Upper lobe of right lung (tissue), 1 donor: Measurements from ENCODE around the gene SNN. TPM values are rescaled to one million over a fixed set of nuclear protein-coding genes. Genes with fewer than 3 reads are reported as not detected.
A peak's percentile ranks its signal among the peaks of the same experiment; 100 is the strongest.

ENCODE experiments used
- ATAC-seq: fragments of 200-7000 bp; cut with Tn5 transposase; one replicate; pipeline ENCODE4 v1.9.1; 2020; ENCODE audit warnings: mild to moderate bottlenecking, moderate library complexity
- DNase-seq: peaks from one replicate; pipeline ENCODE4 v3.0.0-alpha.2; 2020
- H3K27ac ChIP-seq: fragments of 200-600 bp; one replicate; pipeline ENCODE4 v1.8.0; 2022
- H3K27me3 ChIP-seq: fragments of 200-600 bp; one replicate; pipeline ENCODE4 v1.8.0; 2022; ENCODE audit warnings: mild to moderate bottlenecking
- H3K36me3 ChIP-seq: fragments of 200-600 bp; one replicate; pipeline ENCODE4 v1.8.0; 2022
- H3K4me1 ChIP-seq: fragments of 200-600 bp; one replicate; pipeline ENCODE4 v1.8.0; 2022
- H3K4me3 ChIP-seq: fragments of 200-600 bp; one replicate; pipeline ENCODE4 v1.8.0; 2022; ENCODE audit warnings: mild to moderate bottlenecking
- H3K9me3 ChIP-seq: fragments of 200-600 bp; one replicate; pipeline ENCODE4 v1.8.0; 2022
- CTCF ChIP-seq: fragments of 200-600 bp; IDR thresholded peaks from one replicate; pipeline ENCODE4 v1.8.0; 2022; ENCODE audit warnings: antibody characterized with exemption
- intact Hi-C: fragments of 100-400 bp; cut with DNase I; formaldehyde crosslinking; loops from one replicate; pipeline ENCODE4 v1.11.0; 2022
- total RNA-seq: library from RNA; stranded (reverse); fragmentation: NEBNext Ultra II Directional; extraction: Animal tissue kit (Norgen Biotek cat#: 25700); gene quantifications from one replicate; pipeline ENCODE4 v1.2.1, GENCODE V29; 2021
- donor health status: DM: no; HTN: yes; CAD: no; lungs with severe emphysema.

Gene SNN
- total RNA-seq, 1 donor from 2014 or later, result 31.1 TPM

DNA sequence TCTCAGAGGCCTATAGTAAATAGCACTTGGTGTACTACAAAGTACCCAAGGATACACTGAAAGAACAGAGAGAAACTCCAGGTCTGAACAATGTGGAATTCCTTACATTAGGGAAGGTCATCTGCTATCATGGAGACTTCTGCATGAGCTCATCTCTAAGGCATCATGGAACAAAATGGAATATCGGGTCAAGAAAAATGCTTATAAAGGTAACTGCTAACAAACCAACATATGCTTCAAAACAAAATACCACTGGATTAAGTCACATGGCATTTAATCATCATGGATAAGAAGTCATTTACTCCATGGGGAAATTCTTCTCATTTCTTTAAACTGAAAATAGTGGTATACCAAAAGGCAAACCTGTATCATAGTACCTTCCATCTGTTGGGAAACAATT is 40.2 kb downstream of the SNN start:
- no peak for ATAC-seq
- H3K9me3 ChIP-seq, result no peaks in the 10 kb centered on the region

GRCh38 chr16:11711662-11712061 is 43.4 kb downstream of the SNN start:
- no peak overlapping the region for H3K27ac ChIP-seq
- intact Hi-C loops, result loop anchor here (10.0 kb wide), 1 partner anchor 177 kb away; no protein-coding TSS in a partner anchor

More for the DNA sequence above, 40.2 kb downstream of the SNN start:
- DNase-seq, result no peak
- TF ChIP-seq CTCF, result no peak
- Histone ChIP-seq H3K4me1 (peaks cover 12% of the 10 kb centered on the region), H3K27me3 (no peaks in the 10 kb centered on the region), H3K36me3 (peaks cover 54% of the 10 kb centered on the region), H3K4me3 (no peak overlapping the region), H3K27ac (no peak overlapping the region)
- intact Hi-C loops, result loop anchor here (10.0 kb wide), 1 partner anchor 314 kb away; no protein-coding TSS in a partner anchor

GRCh38 chr16:11712122-11712521 is 43.9 kb downstream of the SNN start:
- Histone ChIP-seq H3K36me3 (peaks cover 52% of the 10 kb centered on the region), H3K27ac (no peak overlapping the region), H3K4me3 (no peak overlapping the region), H3K27me3 (no peaks in the 10 kb centered on the region), H3K4me1 (peaks cover 3% of the 10 kb centered on the region), H3K9me3 (no peaks in the 10 kb centered on the region)
- no peak for DNase-seq
- intact Hi-C loops, result loop anchor here (10.0 kb wide), 1 partner anchor 177 kb away; no protein-coding TSS in a partner anchor
- no peak for TF ChIP-seq CTCF
- ATAC-seq, result no peak

More at GRCh38 chr16:11711662-11712061, 43.4 kb downstream of the SNN start:
- no peak for TF ChIP-seq CTCF
- Histone ChIP-seq H3K9me3 (no peaks in the 10 kb centered on the region), H3K4me1 (peaks cover 3% of the 10 kb centered on the region), H3K4me3 (no peak overlapping the region), H3K36me3 (peaks cover 57% of the 10 kb centered on the region), H3K27me3 (no peaks in the 10 kb centered on the region)
- ATAC-seq (peak; percentile 74), DNase-seq (no peak)

DNA sequence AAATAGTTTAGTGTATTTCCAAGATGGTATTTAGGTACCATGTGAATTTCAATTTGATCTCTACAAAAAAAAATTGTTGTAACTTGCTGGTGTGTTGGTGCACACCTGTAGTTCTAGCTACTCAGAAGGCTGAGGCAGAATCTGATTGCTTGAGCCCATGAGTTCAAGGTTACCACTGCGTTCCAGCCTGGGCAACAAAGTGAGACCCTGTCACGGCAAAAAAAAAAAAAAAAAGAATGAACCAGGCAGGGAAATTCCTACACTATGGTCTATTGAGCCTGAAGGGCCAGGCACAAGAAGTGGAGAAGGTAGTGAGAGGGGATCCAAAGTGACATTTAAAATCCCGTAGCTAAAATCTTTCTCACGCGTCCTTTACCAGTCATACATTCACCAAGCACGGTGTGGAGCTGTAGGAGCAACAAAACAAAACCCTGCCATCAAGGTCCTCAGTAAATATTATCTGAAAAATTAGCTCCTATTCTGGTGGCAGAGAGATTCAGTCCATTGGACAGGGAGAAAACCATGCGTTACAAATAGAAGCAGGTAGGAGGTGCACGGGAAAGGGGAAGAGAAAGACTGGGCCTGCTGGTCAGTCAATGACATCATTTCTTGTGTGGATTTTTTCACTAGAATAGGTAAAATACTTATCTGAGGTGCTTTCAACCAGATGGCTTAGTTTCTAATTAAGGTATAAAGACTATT is 47.1 kb downstream of the SNN start:
- no peak overlapping the region for H3K27ac ChIP-seq
- DNase-seq, result no peak
- H3K27me3 ChIP-seq, result no peaks in the 10 kb centered on the region
- H3K4me1 ChIP-seq, result peaks cover 3% of the 10 kb centered on the region
- intact Hi-C loops, result loop anchor here (10.0 kb wide), 1 partner anchor 181 kb away; no protein-coding TSS in a partner anchor
- no peak for ATAC-seq
- H3K36me3 ChIP-seq, result peaks cover 57% of the 10 kb centered on the region
- TF ChIP-seq CTCF, result no peak
- H3K4me3 ChIP-seq, result no peak overlapping the region
- H3K9me3 ChIP-seq, result no peaks in the 10 kb centered on the region

DNA sequence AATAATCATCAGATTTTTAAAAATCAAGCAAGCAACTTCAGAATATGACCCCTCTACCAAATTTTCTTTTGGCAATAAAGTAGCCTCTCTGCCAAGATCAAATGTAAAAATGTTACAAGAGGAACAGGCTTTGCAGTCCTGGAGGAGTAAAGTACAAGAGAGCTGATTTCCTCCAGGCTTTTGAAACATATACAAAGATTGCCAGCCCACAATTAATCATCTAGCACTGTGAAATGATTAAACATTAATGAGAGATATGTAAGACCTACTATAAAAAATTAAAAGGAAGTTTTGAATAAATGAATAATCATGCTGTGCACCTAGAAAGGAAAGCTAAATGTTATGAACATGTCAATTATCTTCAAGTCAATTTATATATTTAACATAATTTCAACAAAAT is 48.1 kb downstream of the SNN start:
- Histone ChIP-seq H3K4me3 (no peak overlapping the region), H3K9me3 (no peaks in the 10 kb centered on the region), H3K27ac (no peak overlapping the region), H3K36me3 (peaks cover 57% of the 10 kb centered on the region), H3K4me1 (peaks cover 3% of the 10 kb centered on the region), H3K27me3 (no peaks in the 10 kb centered on the region)
- no peak for TF ChIP-seq CTCF
- ATAC-seq, result no peak
- DNase-seq, result no peak
- intact Hi-C loops, result loop anchor here (10.0 kb wide), 1 partner anchor 182 kb away; no protein-coding TSS in a partner anchor
